GDM1 (cell line): ENCODE measurements around the gene FCRL5.
"Not testable (repeated sequence)": the region's sequence is repeated elsewhere in the genome, so short reads cannot be mapped to it uniquely, and the experiment has no call there.

ENCODE experiments used
- DNase-seq: peaks from one replicate; lab custom pipeline; 2025; lab: John Stamatoyannopoulos, UW

FCRL5 gene

GRCh38 chr1:157551694-157552693 is at the start of gene FCRL5:
TSS of gene FCRL5 (minus strand) at chr1:157552515. CDS start at chr1:157552362, 153 bp downstream.
- DNase-seq: no peak

GRCh38 chr1:157600236-157600635 is 47.9 kb upstream of the FCRL5 start:
- no peak for DNase-seq

GRCh38 chr1:157597959-157598667 is 45.8 kb upstream of the FCRL5 start, which contains the start of gene FCRL4:
TSS of gene FCRL4 (minus strand) at chr1:157598085. CDS start at chr1:157597944, 141 bp downstream.
- DNase-seq: no peak

- DNase-seq: no peak
Measured at GRCh38 chr1:157596384-157596783, 44.1 kb upstream of the FCRL5 start.

GRCh38 chr1:157595356-157595755 is 43.0 kb upstream of the FCRL5 start:
- no peak for DNase-seq

- no peak for DNase-seq
Measured at GRCh38 chr1:157585984-157586383, 33.7 kb upstream of the FCRL5 start.

GRCh38 chr1:157584503-157584902 is 32.2 kb upstream of the FCRL5 start:
- DNase-seq: no peak

GRCh38 chr1:157580828-157581210 is 28.5 kb upstream of the FCRL5 start:
- DNase-seq: no peak

- peak; percentile 17 for DNase-seq
Measured at GRCh38 chr1:157580179-157580827, 28.0 kb upstream of the FCRL5 start.

GRCh38 chr1:157577420-157577819 is 25.1 kb upstream of the FCRL5 start:
- DNase-seq: no peak

- DNase-seq: no peak
Measured at GRCh38 chr1:157575744-157576143, 23.4 kb upstream of the FCRL5 start.

- no peak for DNase-seq
Measured at GRCh38 chr1:157574836-157575235, 22.5 kb upstream of the FCRL5 start.

- peak; percentile 31 for DNase-seq
Measured at GRCh38 chr1:157566484-157567300, 14.4 kb upstream of the FCRL5 start.

- DNase-seq: no peak
Measured at GRCh38 chr1:157562515-157562914, 10.2 kb upstream of the FCRL5 start.

- DNase-seq: no peak
Measured at GRCh38 chr1:157558119-157558518, 5.8 kb upstream of the FCRL5 start.

GRCh38 chr1:157548081-157548480 is 4.2 kb downstream of the FCRL5 start:
- not testable (repeated sequence) for DNase-seq

- no peak for DNase-seq
Measured at GRCh38 chr1:157542676-157543075, 9.6 kb downstream of the FCRL5 start.

GRCh38 chr1:157540852-157541251 is 11.5 kb downstream of the FCRL5 start:
- no peak for DNase-seq

GRCh38 chr1:157540160-157540748 is 12.1 kb downstream of the FCRL5 start:
- DNase-seq: no peak

- DNase-seq: no peak
Measured at GRCh38 chr1:157539568-157539967, 12.7 kb downstream of the FCRL5 start.

- DNase-seq: no peak
Measured at GRCh38 chr1:157532569-157532968, 19.7 kb downstream of the FCRL5 start.
